Osteocyte (in vitro differentiated cells): ENCODE data around the gene ARL5A. TPM values are rescaled to one million over a fixed set of nuclear protein-coding genes. Genes with fewer than 3 reads are reported as not detected.

Source experiments
- DNase-seq: peaks from one replicate; pipeline ENCODE4 v3.0.0; 2021; ENCODE audit warnings: mixed read lengths; ENCODE audit not compliant: unreplicated experiment; ENCODE audit errors: extremely low spot score
- H3K27ac Mint-ChIP-seq: one replicate; pipeline ENCODE4 v1.8.0; 2021; ENCODE audit warnings: mild to moderate bottlenecking, mixed read lengths; ENCODE audit not compliant: unreplicated experiment
- H3K27me3 Mint-ChIP-seq: one replicate; pipeline ENCODE4 v1.8.0; 2021; ENCODE audit warnings: mixed read lengths; ENCODE audit not compliant: unreplicated experiment
- H3K36me3 Mint-ChIP-seq: one replicate; pipeline ENCODE4 v1.8.0; 2021; ENCODE audit warnings: mixed read lengths; ENCODE audit not compliant: unreplicated experiment
- H3K4me1 Mint-ChIP-seq: one replicate; pipeline ENCODE4 v1.8.0; 2021; ENCODE audit warnings: mixed read lengths; ENCODE audit not compliant: unreplicated experiment
- H3K4me3 Mint-ChIP-seq: one replicate; pipeline ENCODE4 v1.8.0; 2021; ENCODE audit warnings: mild to moderate bottlenecking, moderate library complexity, mixed read lengths; ENCODE audit not compliant: unreplicated experiment
- H3K9me3 Mint-ChIP-seq: one replicate; pipeline ENCODE4 v1.8.0; 2021; ENCODE audit warnings: mixed read lengths; ENCODE audit not compliant: unreplicated experiment
- CTCF ChIP-seq: fragments of 200-600 bp; sonication (generic); IDR thresholded peaks from 2 replicates; pipeline ENCODE4 v1.5.0; 2021; ENCODE audit warnings: antibody characterized with exemption, mild to moderate bottlenecking, moderate library complexity
- total RNA-seq: library from RNA; stranded (reverse); gene quantifications from 2 replicates; pipeline ENCODE4 v1.2.1, GENCODE V29; 2021

Gene ARL5A
- total RNA-seq, 1 donor from 2014 or later, result 41.6 TPM

- peak; percentile 63 for TF ChIP-seq CTCF
- Mint-ChIP-seq H3K4me3 (no peak overlapping the region), H3K27me3 (no peaks in the 10 kb centered on the region), H3K36me3 (peaks cover 28% of the 10 kb centered on the region), H3K27ac (no peak overlapping the region), H3K4me1 (no peaks in the 10 kb centered on the region), H3K9me3 (peaks cover 6% of the 10 kb centered on the region)
- DNase-seq, result no peak
Observed at GRCh38 chr2:151808258-151809072, 19.8 kb downstream of the ARL5A start.

GRCh38 chr2:151805961-151806360 lies 22.3 kb downstream of the ARL5A start:
- H3K36me3 Mint-ChIP-seq, result peaks cover 28% of the 10 kb centered on the region
- TF ChIP-seq CTCF, result no peak
- H3K27me3 Mint-ChIP-seq, result no peaks in the 10 kb centered on the region
- no peak overlapping the region for H3K4me3 Mint-ChIP-seq
- no peak for DNase-seq
- no peak overlapping the region for H3K27ac Mint-ChIP-seq
- H3K9me3 Mint-ChIP-seq, result no peaks in the 10 kb centered on the region
- H3K4me1 Mint-ChIP-seq, result no peaks in the 10 kb centered on the region

- DNase-seq, result no peak
- H3K36me3 Mint-ChIP-seq, result peaks cover 22% of the 10 kb centered on the region
- H3K27me3 Mint-ChIP-seq, result no peaks in the 10 kb centered on the region
- no peak overlapping the region for H3K4me3 Mint-ChIP-seq
- no peaks in the 10 kb centered on the region for H3K9me3 Mint-ChIP-seq
- no peaks in the 10 kb centered on the region for H3K4me1 Mint-ChIP-seq
- no peak overlapping the region for H3K27ac Mint-ChIP-seq
- no peak for TF ChIP-seq CTCF
Observed at GRCh38 chr2:151805343-151805742, 22.9 kb downstream of the ARL5A start.

- no peak for TF ChIP-seq CTCF
- no peaks in the 10 kb centered on the region for H3K9me3 Mint-ChIP-seq
- H3K27me3 Mint-ChIP-seq, result no peaks in the 10 kb centered on the region
- H3K4me1 Mint-ChIP-seq, result no peaks in the 10 kb centered on the region
- peaks cover 18% of the 10 kb centered on the region for H3K36me3 Mint-ChIP-seq
- H3K27ac Mint-ChIP-seq, result no peak overlapping the region
- no peak overlapping the region for H3K4me3 Mint-ChIP-seq
- no peak for DNase-seq
Observed at GRCh38 chr2:151803811-151804210, 24.4 kb downstream of the ARL5A start.

- TF ChIP-seq CTCF, result no peak
- no peak overlapping the region for H3K4me3 Mint-ChIP-seq
- no peak overlapping the region for H3K27ac Mint-ChIP-seq
- no peaks in the 10 kb centered on the region for H3K4me1 Mint-ChIP-seq
- no peaks in the 10 kb centered on the region for H3K9me3 Mint-ChIP-seq
- no peak for DNase-seq
- no peaks in the 10 kb centered on the region for H3K27me3 Mint-ChIP-seq
- H3K36me3 Mint-ChIP-seq, result peaks cover 22% of the 10 kb centered on the region
Observed at GRCh38 chr2:151802315-151802714, 25.9 kb downstream of the ARL5A start.
